Prostate gland (tissue), 2 donors: Measurements from ENCODE around the gene CFAP157.

Experiments used
- POLR2A ChIP-seq: fragments of 450-650 bp; IDR thresholded peaks from one replicate; pipeline ENCODE4 v1.6.1; 2016; ENCODE audit warnings: antibody characterized with exemption, mild to moderate bottlenecking
- POLR2AphosphoS5 ChIP-seq: sonication (generic); formaldehyde crosslinking; IDR thresholded peaks from one replicate; pipeline ENCODE4 v1.6.1; 2017; ENCODE audit warnings: antibody characterized with exemption
- TF ChIP-seq, protein P1 (sequence below), 4 experiments: fragments of 200-600 bp in 2 of 4; fragments of 450-650 bp in 2 of 4; sonication (generic) in 2 of 4; IDR thresholded peaks; 1 replicate in 3 of 4; 2 replicates in 1 of 4; pipeline ENCODE4 v1.5.1; 2016 to 2019; ENCODE audit warnings: antibody characterized with exemption in 4 of 4, mild to moderate bottlenecking in 2 of 4, moderate library complexity in 2 of 4

DNA sequence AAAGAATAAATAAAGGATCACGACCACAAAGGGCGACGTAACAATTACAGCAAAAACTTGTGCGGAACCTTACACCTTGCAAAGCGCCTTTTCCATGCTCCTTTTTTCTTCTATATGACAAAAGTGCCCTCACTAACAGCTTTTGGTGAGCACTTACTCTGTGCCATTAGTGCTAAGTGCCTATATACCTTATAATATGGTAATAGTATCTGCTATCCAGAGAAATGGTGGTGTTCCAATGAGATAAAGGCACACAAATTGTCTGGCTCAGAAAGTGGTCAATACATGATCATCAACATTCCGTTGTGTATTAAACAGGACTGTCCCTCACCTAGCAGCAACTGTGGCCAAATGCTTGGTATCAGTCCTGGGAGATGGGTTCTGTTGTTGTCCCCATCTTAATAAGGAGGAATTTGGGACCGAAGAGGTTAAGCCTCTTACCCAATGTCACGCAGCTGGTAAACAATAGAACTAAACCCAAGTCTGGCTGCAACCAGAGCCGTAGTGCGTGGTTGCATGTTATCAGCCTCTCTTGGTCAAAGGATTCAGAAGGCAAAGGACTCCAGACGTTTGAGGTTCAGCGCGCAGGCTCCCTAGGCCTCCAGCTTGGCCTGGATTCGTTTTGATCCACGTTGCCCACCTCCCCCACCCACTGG, 28.9 kb downstream of the CFAP157 start:
- TF ChIP-seq POLR2A: no peak
- TF ChIP-seq, protein P1, sequence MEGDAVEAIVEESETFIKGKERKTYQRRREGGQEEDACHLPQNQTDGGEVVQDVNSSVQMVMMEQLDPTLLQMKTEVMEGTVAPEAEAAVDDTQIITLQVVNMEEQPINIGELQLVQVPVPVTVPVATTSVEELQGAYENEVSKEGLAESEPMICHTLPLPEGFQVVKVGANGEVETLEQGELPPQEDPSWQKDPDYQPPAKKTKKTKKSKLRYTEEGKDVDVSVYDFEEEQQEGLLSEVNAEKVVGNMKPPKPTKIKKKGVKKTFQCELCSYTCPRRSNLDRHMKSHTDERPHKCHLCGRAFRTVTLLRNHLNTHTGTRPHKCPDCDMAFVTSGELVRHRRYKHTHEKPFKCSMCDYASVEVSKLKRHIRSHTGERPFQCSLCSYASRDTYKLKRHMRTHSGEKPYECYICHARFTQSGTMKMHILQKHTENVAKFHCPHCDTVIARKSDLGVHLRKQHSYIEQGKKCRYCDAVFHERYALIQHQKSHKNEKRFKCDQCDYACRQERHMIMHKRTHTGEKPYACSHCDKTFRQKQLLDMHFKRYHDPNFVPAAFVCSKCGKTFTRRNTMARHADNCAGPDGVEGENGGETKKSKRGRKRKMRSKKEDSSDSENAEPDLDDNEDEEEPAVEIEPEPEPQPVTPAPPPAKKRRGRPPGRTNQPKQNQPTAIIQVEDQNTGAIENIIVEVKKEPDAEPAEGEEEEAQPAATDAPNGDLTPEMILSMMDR (IDR thresholded peaks at IDR 0.05): no peak
- no peak for TF ChIP-seq POLR2AphosphoS5
